Mucosa of descending colon (tissue), 3 donors: ENCODE measurements around the gene QRICH1. TPM values are rescaled to one million over a fixed set of nuclear protein-coding genes. Genes with fewer than 3 reads are reported as not detected.

Experiments
- ATAC-seq: fragments of 200-7000 bp; cut with Tn5 transposase; one replicate; pipeline ENCODE4 v1.9.1; 2020; ENCODE audit warnings: mild to moderate bottlenecking, moderate library complexity
- DNase-seq, 3 donors: peaks; one replicate each; pipeline ENCODE4 v3.0.0-alpha.2; 2020
- H3K36me3 ChIP-seq: fragments of 200-600 bp; one replicate; pipeline ENCODE4 v1.8.0; 2021; ENCODE audit warnings: low read depth, mild to moderate bottlenecking
- H3K4me1 ChIP-seq: fragments of 200-600 bp; one replicate; pipeline ENCODE4 v1.8.0; 2021; ENCODE audit warnings: low read depth, mild to moderate bottlenecking
- H3K4me3 ChIP-seq: fragments of 200-600 bp; one replicate; pipeline ENCODE4 v1.8.0; 2021; ENCODE audit warnings: mild to moderate bottlenecking
- H3K9me3 ChIP-seq: fragments of 200-600 bp; one replicate; pipeline ENCODE4 v1.8.0; 2021; ENCODE audit warnings: mild to moderate bottlenecking
- intact Hi-C, 2 donors: fragments of 100-400 bp; cut with DNase I in 1 of 2; cut with micrococcal nuclease in 1 of 2; formaldehyde crosslinking; loops; one replicate each; pipeline versions ENCODE4 v1.11.0 to v1.11.1; 2022; cut with DNase I, micrococcal nuclease
- total RNA-seq, 3 donors: library from RNA; stranded (reverse); fragmentation: NEBNext Ultra II Directional in 2 of 3; extraction: Animal tissue kit (Norgen Biotek cat#: 25700) in 2 of 3; gene quantifications; one replicate each; pipeline versions ENCODE4 v1.2.1 to v1.2.4, GENCODE V29; 2021 to 2023
- TF ChIP-seq, protein P1 (sequence below): fragments of 200-600 bp; IDR thresholded peaks from one replicate; pipeline ENCODE4 v1.8.0; 2022; ENCODE audit warnings: antibody characterized with exemption, mild to moderate bottlenecking
- donor health status: DM: no; HTN: no; CAD: no; lungs with moderate emphysema.
- donor health status: DM: no; HTN: no; CAD: no.
- donor health status: DM: no; HTN: yes; CAD: no.

The QRICH1 gene
- total RNA-seq, 3 donors from 2014 or later, result 73.0 to 104 (median 86.1) TPM

DNA sequence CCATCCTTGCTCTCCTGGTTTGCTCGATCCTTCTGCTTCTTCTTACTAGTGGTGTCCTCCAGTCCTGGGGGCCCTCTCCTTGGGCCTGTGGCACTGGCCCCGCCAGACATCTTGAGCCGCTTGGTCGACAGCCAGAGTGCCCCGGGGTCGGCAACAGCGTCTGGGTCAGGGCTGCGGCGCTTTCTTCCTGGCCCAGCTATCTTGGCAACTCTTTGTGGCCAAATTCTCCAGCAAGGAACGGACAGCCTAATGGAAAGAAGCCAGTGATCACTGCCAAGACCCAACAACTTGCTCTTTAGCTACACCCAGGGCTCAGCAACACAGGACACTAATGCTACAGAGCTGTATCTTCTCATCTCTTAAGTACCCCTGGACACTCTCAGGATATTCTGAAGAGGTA lies 25.2 kb upstream of the QRICH1 start:
- Histone ChIP-seq H3K4me1 (peaks cover 20% of the 10 kb centered on the region), H3K36me3 (peaks cover 17% of the 10 kb centered on the region), H3K9me3 (no peaks in the 10 kb centered on the region), H3K4me3 (no peak overlapping the region)
- DNase-seq (no peak), ATAC-seq (no peak)
- TF ChIP-seq, protein P1, sequence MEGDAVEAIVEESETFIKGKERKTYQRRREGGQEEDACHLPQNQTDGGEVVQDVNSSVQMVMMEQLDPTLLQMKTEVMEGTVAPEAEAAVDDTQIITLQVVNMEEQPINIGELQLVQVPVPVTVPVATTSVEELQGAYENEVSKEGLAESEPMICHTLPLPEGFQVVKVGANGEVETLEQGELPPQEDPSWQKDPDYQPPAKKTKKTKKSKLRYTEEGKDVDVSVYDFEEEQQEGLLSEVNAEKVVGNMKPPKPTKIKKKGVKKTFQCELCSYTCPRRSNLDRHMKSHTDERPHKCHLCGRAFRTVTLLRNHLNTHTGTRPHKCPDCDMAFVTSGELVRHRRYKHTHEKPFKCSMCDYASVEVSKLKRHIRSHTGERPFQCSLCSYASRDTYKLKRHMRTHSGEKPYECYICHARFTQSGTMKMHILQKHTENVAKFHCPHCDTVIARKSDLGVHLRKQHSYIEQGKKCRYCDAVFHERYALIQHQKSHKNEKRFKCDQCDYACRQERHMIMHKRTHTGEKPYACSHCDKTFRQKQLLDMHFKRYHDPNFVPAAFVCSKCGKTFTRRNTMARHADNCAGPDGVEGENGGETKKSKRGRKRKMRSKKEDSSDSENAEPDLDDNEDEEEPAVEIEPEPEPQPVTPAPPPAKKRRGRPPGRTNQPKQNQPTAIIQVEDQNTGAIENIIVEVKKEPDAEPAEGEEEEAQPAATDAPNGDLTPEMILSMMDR, result no peak
- intact Hi-C loops, result no loop called here

DNA sequence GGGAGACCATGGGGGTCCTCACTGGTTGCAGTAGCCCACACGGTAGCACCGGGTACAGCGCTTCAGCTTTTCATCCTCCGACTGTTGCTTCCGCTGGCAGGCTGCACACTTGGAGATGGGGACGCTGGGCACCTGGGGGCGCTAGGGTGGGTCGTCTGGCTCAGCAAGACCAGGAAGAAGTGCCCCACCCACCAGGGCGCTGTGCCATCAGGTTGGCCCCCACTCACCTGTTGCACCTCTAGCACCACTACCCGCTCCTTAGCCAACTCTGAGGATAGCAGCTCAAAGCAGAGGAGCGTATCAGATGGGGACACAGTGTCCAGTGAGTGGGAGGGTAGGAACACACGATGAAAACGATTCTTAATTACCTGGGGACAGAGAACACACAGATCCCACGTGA lies 18.4 kb upstream of the QRICH1 start:
- DNase-seq, result no peak
- intact Hi-C loops, result no loop called here
- Histone ChIP-seq H3K4me1 (no peaks in the 10 kb centered on the region), H3K9me3 (no peaks in the 10 kb centered on the region), H3K36me3 (peaks cover 38% of the 10 kb centered on the region), H3K4me3 (no peak overlapping the region)
- TF ChIP-seq, protein P1, result no peak
- no peak for ATAC-seq

- intact Hi-C loops, result no loop called here
- no peak overlapping the region for H3K4me3 ChIP-seq
Measured at GRCh38 chr3:49111347-49111746, 17.5 kb upstream of the QRICH1 start.

DNA sequence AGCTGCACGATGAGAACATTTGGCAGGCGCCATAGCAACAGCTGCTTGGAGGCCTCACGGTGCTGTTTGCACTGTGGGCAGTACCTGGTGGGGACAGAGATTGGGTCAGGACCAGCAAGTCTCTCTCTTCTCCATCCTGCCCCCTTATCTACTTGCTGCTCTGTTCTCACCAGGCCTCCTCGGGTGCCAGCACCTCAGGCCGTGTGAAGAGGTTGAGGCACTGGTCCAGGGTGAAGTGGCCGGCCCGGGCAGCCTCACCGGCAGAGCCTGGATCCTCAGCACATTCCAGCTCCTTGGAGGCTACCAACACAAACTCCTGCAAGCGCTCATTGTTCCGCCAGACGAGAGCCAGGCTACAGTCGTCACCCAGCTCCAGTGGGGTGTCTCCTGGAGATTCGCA lies 16.9 kb upstream of the QRICH1 start:
- H3K9me3 ChIP-seq, result no peaks in the 10 kb centered on the region
- H3K36me3 ChIP-seq, result peaks cover 25% of the 10 kb centered on the region
- TF ChIP-seq, protein P1, result no peak
- intact Hi-C loops, result no loop called here
- no peak overlapping the region for H3K4me3 ChIP-seq
- no peak for ATAC-seq
- peaks cover under 1% of the 10 kb centered on the region for H3K4me1 ChIP-seq
- DNase-seq, result no peak

More at GRCh38 chr3:49111347-49111746, 17.5 kb upstream of the QRICH1 start:
- no peak for ATAC-seq
- H3K36me3 ChIP-seq, result peaks cover 31% of the 10 kb centered on the region
- no peak for DNase-seq
- H3K4me1 ChIP-seq, result no peaks in the 10 kb centered on the region
- TF ChIP-seq, protein P1, result no peak
- H3K9me3 ChIP-seq, result no peaks in the 10 kb centered on the region

DNA sequence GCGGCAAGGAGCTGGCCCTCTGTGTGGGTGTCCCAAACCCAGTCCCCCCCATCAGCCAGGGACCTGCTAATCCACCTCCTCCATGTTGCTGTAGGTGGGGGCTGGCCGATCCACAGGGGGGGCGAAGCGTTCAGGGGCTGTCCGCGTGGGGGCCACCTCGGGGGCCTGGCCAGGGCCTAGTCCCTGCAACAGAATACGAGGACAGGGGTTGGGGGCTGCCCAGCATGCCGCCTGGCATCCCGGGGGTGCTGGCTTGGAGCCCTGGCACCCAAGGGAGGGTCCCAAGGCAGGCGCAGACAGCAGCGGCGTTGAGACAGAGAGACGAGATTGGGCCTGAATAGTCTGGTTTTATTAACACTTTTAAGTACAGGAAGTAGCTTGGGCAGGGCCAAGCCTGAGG lies 14.5 kb upstream of the QRICH1 start:
- Histone ChIP-seq H3K9me3 (no peaks in the 10 kb centered on the region), H3K4me3 (no peak overlapping the region), H3K4me1 (peaks cover 17% of the 10 kb centered on the region), H3K36me3 (peaks cover 14% of the 10 kb centered on the region)
- TF ChIP-seq, protein P1, result no peak
- ATAC-seq, result no peak
- intact Hi-C loops, result no loop called here
- DNase-seq, result no peak
